ENCODE data around the gene DUSP2. TPM values are rescaled to one million over a fixed set of nuclear protein-coding genes. Genes with fewer than 3 reads are reported as not detected.

The DUSP2 gene
- total RNA-seq, 4 donors from 2014 or later = 2.7 to 28.1 (median 5.6) TPM

DNA sequence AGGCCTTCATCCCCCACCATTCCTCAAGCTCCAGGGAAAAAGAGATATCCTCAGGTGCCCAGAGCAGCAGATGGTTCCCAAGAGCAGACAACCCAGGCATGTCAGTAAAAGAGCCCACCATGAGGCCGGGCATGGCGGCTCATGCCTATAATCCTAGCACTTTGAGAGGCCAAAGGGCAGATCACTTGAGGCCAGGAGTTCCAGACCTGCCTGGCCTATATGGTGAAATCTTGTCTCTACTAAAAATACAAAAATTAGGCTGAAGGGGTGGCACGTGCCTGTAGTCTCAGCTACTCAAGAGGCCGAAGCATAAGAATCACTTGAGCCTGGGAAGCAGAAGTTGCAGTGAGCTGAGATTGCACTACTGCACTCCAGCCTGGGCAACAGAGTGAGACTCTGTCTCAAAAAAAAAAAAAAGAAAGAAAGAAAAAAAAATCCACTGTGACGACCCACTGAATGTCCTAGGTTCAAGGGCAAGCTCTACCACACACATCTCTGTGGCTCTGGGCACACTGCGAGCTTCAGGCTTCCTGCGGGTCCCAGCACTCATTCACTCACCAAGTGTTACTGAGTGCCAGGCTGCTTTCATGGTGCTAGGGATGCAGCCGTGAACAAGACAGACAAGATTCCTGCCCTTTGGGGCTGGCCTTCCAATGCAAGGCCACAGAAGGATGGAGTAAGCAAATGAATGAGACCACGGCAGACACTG lies 6.5 kb upstream of the DUSP2 start:
- TF ChIP-seq POLR2A (IDR thresholded peaks at IDR 0.05) = no peak
- TF ChIP-seq, protein P1, sequence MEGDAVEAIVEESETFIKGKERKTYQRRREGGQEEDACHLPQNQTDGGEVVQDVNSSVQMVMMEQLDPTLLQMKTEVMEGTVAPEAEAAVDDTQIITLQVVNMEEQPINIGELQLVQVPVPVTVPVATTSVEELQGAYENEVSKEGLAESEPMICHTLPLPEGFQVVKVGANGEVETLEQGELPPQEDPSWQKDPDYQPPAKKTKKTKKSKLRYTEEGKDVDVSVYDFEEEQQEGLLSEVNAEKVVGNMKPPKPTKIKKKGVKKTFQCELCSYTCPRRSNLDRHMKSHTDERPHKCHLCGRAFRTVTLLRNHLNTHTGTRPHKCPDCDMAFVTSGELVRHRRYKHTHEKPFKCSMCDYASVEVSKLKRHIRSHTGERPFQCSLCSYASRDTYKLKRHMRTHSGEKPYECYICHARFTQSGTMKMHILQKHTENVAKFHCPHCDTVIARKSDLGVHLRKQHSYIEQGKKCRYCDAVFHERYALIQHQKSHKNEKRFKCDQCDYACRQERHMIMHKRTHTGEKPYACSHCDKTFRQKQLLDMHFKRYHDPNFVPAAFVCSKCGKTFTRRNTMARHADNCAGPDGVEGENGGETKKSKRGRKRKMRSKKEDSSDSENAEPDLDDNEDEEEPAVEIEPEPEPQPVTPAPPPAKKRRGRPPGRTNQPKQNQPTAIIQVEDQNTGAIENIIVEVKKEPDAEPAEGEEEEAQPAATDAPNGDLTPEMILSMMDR (IDR thresholded peaks at IDR 0.05) = no peak
- H3K4me1 ChIP-seq = peaks cover 0 to 20% (median 19%) of the 10 kb centered on the region in 4 donors
- H3K4me3 ChIP-seq = no peak overlapping the region
- H3K36me3 ChIP-seq = no peaks in the 10 kb centered on the region
- no peaks in the 10 kb centered on the region for H3K9me3 ChIP-seq
- no peak for DNase-seq
- H3K27me3 ChIP-seq = no peaks in the 10 kb centered on the region
- H3K27ac ChIP-seq = no peak overlapping the region

DNA sequence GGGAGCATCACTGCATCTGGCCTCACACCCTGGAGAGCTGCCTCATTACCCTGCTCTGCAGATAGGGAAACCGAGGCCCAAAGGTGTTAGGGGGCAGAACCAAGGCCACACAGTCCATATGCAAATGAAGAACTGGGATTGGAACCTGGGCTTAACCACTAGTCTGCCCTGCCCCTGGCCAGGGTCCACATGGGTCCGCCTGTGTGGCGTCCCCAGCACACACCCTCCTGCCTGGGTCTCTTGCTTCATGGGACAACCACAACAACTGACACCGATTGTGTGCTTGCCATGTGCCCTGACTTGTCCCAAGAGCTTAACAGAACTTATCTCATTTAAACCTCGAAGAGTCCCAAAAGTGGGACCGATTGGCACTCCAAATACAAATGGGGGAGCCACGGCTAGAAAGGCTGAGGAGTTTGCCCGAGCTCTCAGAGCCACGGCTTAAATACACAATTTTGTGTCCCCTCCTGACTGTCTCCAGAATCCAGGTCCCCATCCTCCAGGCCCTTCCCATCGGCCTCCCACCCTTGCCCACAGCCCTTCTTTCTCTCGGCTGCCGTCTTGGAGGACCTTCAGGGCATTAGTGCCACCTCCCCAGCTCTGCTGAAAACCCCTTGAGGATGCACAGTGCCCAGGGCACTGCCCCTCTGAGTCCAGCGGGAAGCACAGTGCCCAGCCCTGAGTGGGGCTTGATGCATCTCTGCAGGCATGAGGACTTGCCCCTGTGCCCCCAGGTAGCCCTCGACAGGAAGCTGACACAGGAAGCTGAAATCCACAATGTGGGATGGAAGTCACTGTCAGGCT lies 5.8 kb upstream of the DUSP2 start:
- no peak for TF ChIP-seq POLR2A (IDR thresholded peaks at IDR 0.05)
- TF ChIP-seq, protein P1 (IDR thresholded peaks at IDR 0.05) = no peak
- no peak overlapping the region for H3K4me3 ChIP-seq
- no peaks in the 10 kb centered on the region for H3K27me3 ChIP-seq
- H3K4me1 ChIP-seq = peaks cover 0 to 27% (median 23%) of the 10 kb centered on the region in 4 donors
- no peaks in the 10 kb centered on the region for H3K9me3 ChIP-seq
- no peaks in the 10 kb centered on the region for H3K36me3 ChIP-seq
- H3K27ac ChIP-seq = no peak overlapping the region
- DNase-seq = peak in 2 of 3 donors; percentile 28 to 33

DNA sequence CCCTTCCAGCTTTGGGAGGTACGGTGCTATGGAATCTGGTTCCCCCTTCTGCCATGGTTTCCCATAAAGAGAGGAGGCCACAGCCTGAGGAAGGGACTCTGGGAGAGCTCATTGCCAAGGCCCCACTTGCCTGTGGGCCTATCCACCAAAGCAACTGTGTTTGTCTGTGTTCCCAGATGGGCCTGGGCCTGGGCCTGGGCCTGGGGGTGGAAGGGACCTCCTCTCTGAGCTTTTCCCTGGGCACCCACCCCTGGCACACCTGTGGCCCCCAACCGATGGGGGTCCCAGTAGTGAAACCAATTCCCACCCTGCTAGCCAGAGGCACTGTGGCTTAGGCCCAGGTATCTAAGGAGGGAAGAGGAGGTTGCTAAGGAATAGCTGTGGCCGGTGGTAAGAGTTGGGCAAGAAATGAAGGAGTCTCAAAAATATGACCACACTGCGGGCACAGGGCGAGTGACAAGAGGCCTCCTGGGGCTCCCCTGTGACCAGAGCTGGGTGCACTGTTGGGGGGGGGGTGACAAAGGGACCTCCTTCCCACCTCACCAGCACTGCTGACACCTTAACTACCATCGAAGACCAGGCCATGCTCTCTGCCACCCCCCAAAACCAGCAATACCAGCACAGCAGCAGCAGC lies 4.9 kb upstream of the DUSP2 start:
- no peaks in the 10 kb centered on the region for H3K27me3 ChIP-seq
- H3K9me3 ChIP-seq = no peaks in the 10 kb centered on the region
- DNase-seq = no peak
- no peak overlapping the region for H3K4me3 ChIP-seq
- H3K36me3 ChIP-seq = no peaks in the 10 kb centered on the region
- TF ChIP-seq POLR2A (IDR thresholded peaks at IDR 0.05) = no peak
- TF ChIP-seq, protein P1 (IDR thresholded peaks at IDR 0.05) = no peak
- H3K4me1 ChIP-seq = peaks cover 0 to 31% (median 29%) of the 10 kb centered on the region in 4 donors
- peak overlapping the region in 1 of 4 donors; percentile 97 for H3K27ac ChIP-seq

DNA sequence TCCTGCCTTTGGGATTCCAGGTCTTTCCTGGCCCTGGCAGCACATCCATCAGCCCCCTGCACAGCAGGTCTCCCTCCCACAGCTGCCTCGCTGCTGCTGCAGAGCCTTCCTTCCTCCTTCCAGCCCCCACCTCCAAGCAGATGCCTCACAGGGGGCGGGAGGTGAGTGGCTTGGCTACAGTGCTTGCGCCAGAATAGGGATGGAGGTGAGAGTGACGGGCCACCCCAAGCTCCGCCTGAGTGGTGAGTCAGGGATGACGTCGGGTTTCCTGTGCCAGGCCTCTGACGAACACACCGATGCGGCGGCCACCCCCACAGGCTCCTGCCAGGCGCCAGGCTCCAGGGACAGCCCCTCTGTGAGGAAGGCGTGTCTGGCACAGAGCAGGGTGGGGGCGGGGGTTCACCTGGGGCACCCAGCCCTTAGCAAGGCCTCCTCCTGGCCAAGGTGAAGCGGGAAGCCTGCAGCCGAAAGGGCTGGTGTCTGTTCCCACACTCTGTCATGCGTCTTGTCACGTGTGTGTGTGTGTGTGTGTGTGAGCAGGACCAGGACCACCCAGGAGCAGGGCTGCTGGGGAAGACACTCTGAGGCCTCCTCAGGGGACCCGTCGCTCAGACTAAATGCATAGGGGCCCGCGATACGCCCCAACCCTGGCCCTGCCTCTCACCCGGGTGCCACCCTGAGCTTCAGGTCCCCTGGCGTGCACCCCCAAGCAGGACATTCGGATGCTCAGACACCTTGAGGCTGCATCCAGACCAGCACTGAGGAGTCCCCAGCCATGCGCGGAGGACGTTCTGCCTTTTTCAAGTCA lies 3.4 kb upstream of the DUSP2 start:
- DNase-seq = peak; percentile 75 to 97 (median 96)
- H3K27me3 ChIP-seq = no peaks in the 10 kb centered on the region
- peak overlapping the region; percentile 50 to 97 (median 78) for H3K27ac ChIP-seq
- no peaks in the 10 kb centered on the region for H3K36me3 ChIP-seq
- TF ChIP-seq, protein P1 (IDR thresholded peaks at IDR 0.05) = no peak
- peak in 1 of 2 donors; percentile 44 for TF ChIP-seq POLR2A (IDR thresholded peaks at IDR 0.05)
- peak overlapping the region in 1 of 4 donors; percentile 19 for H3K4me3 ChIP-seq
- H3K9me3 ChIP-seq = no peaks in the 10 kb centered on the region
- peaks cover 0 to 41% (median 31%) of the 10 kb centered on the region in 4 donors for H3K4me1 ChIP-seq

All from Peyer's patch (tissue), 4 donors.